Omental fat pad (tissue), 4 donors: ENCODE data around the gene TACSTD2. TPM values are rescaled to one million over a fixed set of nuclear protein-coding genes. Genes with fewer than 3 reads are reported as not detected.
"Not testable (repeated sequence)": the region's sequence is repeated elsewhere in the genome, so short reads cannot be mapped to it uniquely, and the experiment has no call there.

Experiments used
- ATAC-seq: fragments of 150-250 bp; one replicate; pipeline ENCODE4 v1.9.1; 2016; ENCODE audit warnings: mild to moderate bottlenecking, moderate library complexity; ENCODE audit not compliant: low FRiP score
- DNase-seq: peaks from one replicate; pipeline ENCODE4 v3.0.0-alpha.2; 2019; ENCODE audit warnings: low spot score
- CTCF ChIP-seq, 3 donors: fragments of 450-650 bp; IDR thresholded peaks; one replicate each; pipeline ENCODE4 v1.5.1; 2016 to 2017; ENCODE audit warnings: antibody characterized with exemption in 3 of 3, mild to moderate bottlenecking in 3 of 3, moderate library complexity in 2 of 3
- total RNA-seq, 4 donors: library from RNA; depleted of rRNA; stranded (reverse); fragments of >200 nt; gene quantifications; one replicate each; pipeline ENCODE4 v1.1.0, GENCODE V29; 2016

TACSTD2 gene
- total RNA-seq, 4 donors from 2014 or later, result 0.88 to 2.7 (median 1.1) TPM

GRCh38 chr1:58588396-58588795 lies 11.3 kb upstream of the TACSTD2 start:
- no peak for DNase-seq
- no peak for TF ChIP-seq CTCF (IDR thresholded peaks at IDR 0.05)
- ATAC-seq, result no peak

GRCh38 chr1:58587667-58588066 lies 10.6 kb upstream of the TACSTD2 start:
- no peak for TF ChIP-seq CTCF (IDR thresholded peaks at IDR 0.05)
- ATAC-seq, result no peak

GRCh38 chr1:58586271-58586670 lies 9.2 kb upstream of the TACSTD2 start:
- ATAC-seq, result no peak

More at GRCh38 chr1:58587667-58588066, 10.6 kb upstream of the TACSTD2 start:
- DNase-seq, result no peak

DNA sequence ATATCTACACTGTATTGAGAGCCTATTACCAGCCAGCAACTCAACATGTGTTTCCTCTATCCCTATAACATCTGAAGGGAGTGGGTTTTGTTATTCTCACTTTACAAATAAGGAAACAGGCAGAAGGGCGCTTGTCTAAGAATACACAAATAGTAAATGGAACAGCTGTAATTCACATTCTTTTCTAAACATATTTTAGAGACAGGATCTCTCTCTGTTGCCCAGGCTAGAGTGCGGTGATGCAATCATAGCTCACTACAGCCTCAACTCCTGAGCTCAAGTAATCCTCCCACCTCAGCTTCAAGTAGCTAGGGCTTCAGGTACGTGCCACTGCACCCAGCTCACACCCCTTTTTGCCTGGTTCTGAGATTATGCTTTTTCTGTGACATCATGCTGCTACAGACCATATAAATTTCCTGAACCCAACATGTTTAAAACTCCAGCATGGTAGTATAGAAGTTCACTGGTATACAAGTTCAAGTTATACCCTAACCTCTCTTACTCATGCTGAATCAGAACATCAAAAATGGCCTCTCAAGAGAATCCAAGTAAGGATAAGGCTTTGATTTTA lies 8.6 kb upstream of the TACSTD2 start:
- TF ChIP-seq CTCF (IDR thresholded peaks at IDR 0.05), result no peak

More at GRCh38 chr1:58586271-58586670, 9.2 kb upstream of the TACSTD2 start:
- no peak for TF ChIP-seq CTCF (IDR thresholded peaks at IDR 0.05)
- DNase-seq, result no peak

GRCh38 chr1:58585166-58585565 lies 8.1 kb upstream of the TACSTD2 start:
- ATAC-seq (no peak), DNase-seq (no peak)
- no peak for TF ChIP-seq CTCF (IDR thresholded peaks at IDR 0.05)

More for the DNA sequence above, 8.6 kb upstream of the TACSTD2 start:
- ATAC-seq (no peak), DNase-seq (no peak)

- ATAC-seq (peak; percentile 94), DNase-seq (no peak)
- no peak for TF ChIP-seq CTCF (IDR thresholded peaks at IDR 0.05)
These were observed 7.2 kb upstream of the TACSTD2 start for GRCh38 chr1:58584082-58584895.

DNA sequence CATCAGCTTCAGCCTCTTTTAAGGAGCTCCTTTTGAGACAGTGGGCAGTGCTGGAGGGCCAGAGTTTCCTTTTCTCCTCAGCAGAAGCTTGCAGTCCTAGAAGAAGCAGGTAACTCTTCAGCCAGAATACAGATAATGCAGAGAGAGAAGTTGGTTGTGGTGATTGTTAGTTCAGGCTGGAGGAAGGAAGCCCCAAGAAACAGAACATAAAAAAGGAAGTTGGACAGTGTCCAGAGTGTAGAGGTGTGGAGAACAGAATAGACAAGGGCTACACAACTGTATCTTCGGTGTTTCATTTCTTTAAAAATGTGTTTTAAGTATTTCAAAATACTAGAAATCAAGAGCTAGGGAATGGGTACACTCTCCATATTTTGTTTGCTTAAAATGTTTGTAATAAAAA lies 6.4 kb upstream of the TACSTD2 start:
- no peak for ATAC-seq
- DNase-seq, result no peak
- TF ChIP-seq CTCF (IDR thresholded peaks at IDR 0.05), result no peak

DNA sequence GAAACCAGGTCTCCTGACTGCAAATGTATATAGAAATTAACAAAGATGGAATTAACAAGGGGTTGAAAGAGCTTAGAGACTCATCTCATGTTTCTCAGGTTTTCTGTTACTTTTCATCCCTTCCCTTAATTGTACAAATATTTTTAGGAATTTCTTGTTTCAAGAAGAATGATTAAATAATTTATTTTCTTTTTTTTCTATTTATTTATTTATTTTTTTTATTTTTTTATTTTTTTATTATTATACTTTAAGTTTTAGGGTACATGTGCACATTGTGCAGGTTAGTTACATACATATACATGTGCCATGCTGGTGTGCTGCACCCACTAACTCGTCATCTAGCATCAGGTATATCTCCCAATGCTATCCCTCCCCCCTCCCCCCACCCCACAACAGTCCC lies 5.1 kb upstream of the TACSTD2 start:
- DNase-seq, ATAC-seq: not testable (repeated sequence)
